ENCODE measurements around the gene SLC12A7. TPM values are rescaled to one million over a fixed set of nuclear protein-coding genes. Genes with fewer than 3 reads are reported as not detected.
"Not testable (repeated sequence)": the region's sequence is repeated elsewhere in the genome, so short reads cannot be mapped to it uniquely, and the experiment has no call there.

SLC12A7 gene
- total and polyA plus RNA-seq, 2 donors: 12.2 to 23.5 TPM

DNA sequence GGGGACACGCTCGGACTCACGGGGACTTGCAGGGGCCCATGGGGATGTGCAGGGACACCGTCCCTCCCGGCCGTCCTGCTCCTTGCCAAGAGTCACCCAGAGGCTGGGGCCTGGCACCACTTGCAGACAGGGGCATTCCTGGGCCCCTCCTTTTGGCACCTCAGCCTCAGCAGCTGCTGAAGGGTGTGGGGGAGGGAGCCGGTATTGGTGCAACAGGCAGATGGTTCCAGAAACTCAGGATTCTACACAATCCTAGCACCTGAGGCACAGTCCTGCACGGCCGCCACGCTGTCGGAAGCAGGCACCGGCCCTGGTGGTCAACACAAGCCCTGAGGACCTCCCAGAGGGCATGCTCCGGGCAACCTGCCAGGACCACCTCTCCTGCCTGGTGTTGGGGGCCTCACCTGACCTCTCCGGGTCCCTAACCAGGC is 19.3 kb upstream of the SLC12A7 start:
- no peaks in the 10 kb centered on the region for H3K36me3 ChIP-seq (ENCODE audit: control insufficient read depth in 2 of 2, insufficient read depth in 2 of 2, low read length in 1 of 2)
- peaks cover 0 to 11% of the 10 kb centered on the region in 2 donors for H3K27me3 ChIP-seq (ENCODE audit: control insufficient read depth in 2 of 2, insufficient read depth in 1 of 2, low read length in 1 of 2)
- peaks cover 0 to 1% of the 10 kb centered on the region in 2 donors for H3K9me3 ChIP-seq (ENCODE audit: control insufficient read depth in 2 of 2, insufficient read depth in 1 of 2, low read length in 1 of 2)
- DNase-seq (ENCODE audit: low read depth in 6 of 9, low spot score in 9 of 9): no peak
- 90% methylated on average over 14 of the region's 14 CpGs for WGBS
- no peak overlapping the region for H3K4me3 ChIP-seq (ENCODE audit: low read length in 2 of 2)
- no peak overlapping the region for H3K27ac ChIP-seq (ENCODE audit: low read depth in 1 of 2, low read length in 1 of 2)
- peaks cover 4 to 43% of the 10 kb centered on the region in 2 donors for H3K4me1 ChIP-seq (ENCODE audit: control insufficient read depth in 2 of 2, insufficient read depth in 2 of 2, low read length in 2 of 2)

DNA sequence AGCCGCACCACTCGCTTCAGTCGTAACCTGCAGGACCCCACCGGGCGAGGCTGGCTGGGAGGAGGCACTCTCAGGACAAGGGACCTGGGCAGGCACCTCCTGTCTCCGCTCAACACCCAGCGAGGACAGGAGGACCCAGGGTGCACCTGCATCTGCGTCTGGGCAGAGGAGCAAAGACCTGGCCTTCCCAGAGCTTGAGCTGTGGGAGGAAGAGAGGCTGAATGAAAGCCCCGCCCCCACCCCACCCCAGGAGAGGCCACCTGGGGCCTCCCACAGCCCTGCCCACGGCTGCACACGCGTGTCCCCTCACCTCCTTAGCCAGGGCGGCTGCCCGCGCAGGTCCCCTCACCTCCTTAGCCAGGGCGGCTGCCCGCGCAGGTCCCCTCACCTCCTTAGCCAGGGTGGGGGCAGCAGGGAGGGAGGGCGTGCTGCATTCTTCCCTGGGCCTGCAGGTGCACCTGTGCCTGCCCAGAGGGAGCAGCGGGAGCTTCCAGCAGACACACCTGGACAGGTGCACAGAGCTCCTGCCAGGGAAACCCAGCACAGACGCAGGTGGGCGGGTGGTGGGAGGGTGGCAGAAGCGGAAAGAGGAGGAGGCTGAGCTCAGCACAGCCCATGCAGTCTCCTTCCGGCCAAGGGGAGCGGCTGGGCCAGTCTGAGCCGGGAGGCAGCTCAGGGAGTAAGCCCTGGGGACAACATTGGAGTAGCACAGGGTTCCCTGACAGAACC is 18.5 kb upstream of the SLC12A7 start:
- H3K4me1 ChIP-seq (ENCODE audit: control insufficient read depth in 2 of 2, insufficient read depth in 2 of 2, low read length in 2 of 2): peaks cover 4 to 41% of the 10 kb centered on the region in 2 donors
- H3K4me3 ChIP-seq (ENCODE audit: low read length in 2 of 2): no peak overlapping the region
- H3K36me3 ChIP-seq (ENCODE audit: control insufficient read depth in 2 of 2, insufficient read depth in 2 of 2, low read length in 1 of 2): no peaks in the 10 kb centered on the region
- H3K9me3 ChIP-seq (ENCODE audit: control insufficient read depth in 2 of 2, insufficient read depth in 1 of 2, low read length in 1 of 2): peaks cover 0 to 1% of the 10 kb centered on the region in 2 donors
- H3K27me3 ChIP-seq (ENCODE audit: control insufficient read depth in 2 of 2, insufficient read depth in 1 of 2, low read length in 1 of 2): peaks cover 0 to 11% of the 10 kb centered on the region in 2 donors
- H3K27ac ChIP-seq (ENCODE audit: low read depth in 1 of 2, low read length in 1 of 2): no peak overlapping the region
- 84% methylated on average over 26 of the region's 26 CpGs for WGBS
- no peak for DNase-seq (ENCODE audit: low read depth in 6 of 9, low spot score in 9 of 9)

DNA sequence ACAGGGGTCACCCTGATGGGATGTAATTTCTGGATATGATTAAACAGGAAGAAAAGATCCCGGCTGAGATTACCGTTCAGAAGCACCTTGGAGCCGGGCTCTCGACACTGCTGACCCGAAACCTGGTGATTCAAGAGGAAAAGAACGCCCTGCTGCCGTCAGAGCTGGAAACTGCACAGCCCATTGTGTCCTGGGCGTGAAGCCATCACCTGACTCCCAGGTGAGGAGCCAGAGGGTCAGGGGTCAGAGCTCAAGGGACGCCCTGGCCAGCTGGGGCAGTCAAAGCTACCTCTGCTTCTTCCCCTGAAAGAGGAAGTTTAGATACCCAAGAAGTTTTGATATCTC is 17.8 kb upstream of the SLC12A7 start:
- Histone ChIP-seq H3K9me3 (ENCODE audit: control insufficient read depth in 2 of 2, insufficient read depth in 1 of 2, low read length in 1 of 2) (peaks cover 1 to 3% of the 10 kb centered on the region in 2 donors), H3K36me3 (ENCODE audit: control insufficient read depth in 2 of 2, insufficient read depth in 2 of 2, low read length in 1 of 2) (no peaks in the 10 kb centered on the region), H3K4me3 (ENCODE audit: low read length in 2 of 2) (no peak overlapping the region), H3K4me1 (ENCODE audit: control insufficient read depth in 2 of 2, insufficient read depth in 2 of 2, low read length in 2 of 2) (peaks cover 4 to 39% of the 10 kb centered on the region in 2 donors), H3K27me3 (ENCODE audit: control insufficient read depth in 2 of 2, insufficient read depth in 1 of 2, low read length in 1 of 2) (peaks cover 0 to 11% of the 10 kb centered on the region in 2 donors), H3K27ac (ENCODE audit: low read depth in 1 of 2, low read length in 1 of 2) (no peak overlapping the region)
- 89% methylated on average over 9 of the region's 9 CpGs for WGBS
- no peak for DNase-seq (ENCODE audit: low read depth in 6 of 9, low spot score in 9 of 9)

DNA sequence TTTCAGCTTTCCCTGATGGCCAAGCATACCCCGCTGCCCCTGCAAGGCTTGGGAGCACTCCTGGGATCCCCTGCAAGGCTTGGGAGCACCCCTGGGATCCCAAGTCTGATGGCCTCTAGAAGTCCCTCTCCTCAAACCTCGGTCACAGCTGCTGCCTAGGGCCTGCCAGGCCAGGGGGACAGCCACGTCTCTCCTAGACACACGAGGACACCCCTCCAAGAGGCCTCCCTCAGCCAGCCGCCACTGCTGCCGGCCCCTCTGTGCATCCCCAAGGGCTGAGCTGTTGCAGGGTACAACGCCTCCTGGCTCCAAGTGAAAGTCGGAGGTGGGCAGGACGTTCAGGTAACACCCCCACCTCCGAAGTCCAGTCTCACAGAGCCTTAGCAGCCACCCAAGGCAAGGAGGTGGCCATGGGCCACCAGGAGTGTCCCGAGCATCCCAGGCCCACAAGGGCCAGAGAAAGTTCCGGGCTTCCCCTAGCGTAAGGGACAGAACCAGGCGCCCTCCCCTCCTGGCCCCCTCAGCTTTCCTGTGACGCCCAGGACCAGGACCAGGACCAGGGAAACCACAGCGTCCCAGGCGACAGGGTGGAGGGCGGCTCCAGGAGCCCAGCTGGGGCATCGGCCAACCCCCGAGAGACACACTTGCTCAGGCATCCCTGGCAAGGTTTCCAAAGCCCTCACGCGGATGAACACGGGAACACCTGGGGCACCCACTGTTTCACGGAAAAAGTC is 17.3 kb upstream of the SLC12A7 start:
- H3K27ac ChIP-seq (ENCODE audit: low read depth in 1 of 2, low read length in 1 of 2): no peak overlapping the region
- peaks cover 0 to 11% of the 10 kb centered on the region in 2 donors for H3K27me3 ChIP-seq (ENCODE audit: control insufficient read depth in 2 of 2, insufficient read depth in 1 of 2, low read length in 1 of 2)
- H3K4me1 ChIP-seq (ENCODE audit: control insufficient read depth in 2 of 2, insufficient read depth in 2 of 2, low read length in 2 of 2): peaks cover 4 to 36% of the 10 kb centered on the region in 2 donors
- 96% methylated on average over 24 of the region's 24 CpGs for WGBS
- H3K36me3 ChIP-seq (ENCODE audit: control insufficient read depth in 2 of 2, insufficient read depth in 2 of 2, low read length in 1 of 2): no peaks in the 10 kb centered on the region
- DNase-seq (ENCODE audit: low read depth in 6 of 9, low spot score in 9 of 9): no peak
- peaks cover 3 to 8% of the 10 kb centered on the region in 2 donors for H3K9me3 ChIP-seq (ENCODE audit: control insufficient read depth in 2 of 2, insufficient read depth in 1 of 2, low read length in 1 of 2)
- no peak overlapping the region for H3K4me3 ChIP-seq (ENCODE audit: low read length in 2 of 2)

DNA sequence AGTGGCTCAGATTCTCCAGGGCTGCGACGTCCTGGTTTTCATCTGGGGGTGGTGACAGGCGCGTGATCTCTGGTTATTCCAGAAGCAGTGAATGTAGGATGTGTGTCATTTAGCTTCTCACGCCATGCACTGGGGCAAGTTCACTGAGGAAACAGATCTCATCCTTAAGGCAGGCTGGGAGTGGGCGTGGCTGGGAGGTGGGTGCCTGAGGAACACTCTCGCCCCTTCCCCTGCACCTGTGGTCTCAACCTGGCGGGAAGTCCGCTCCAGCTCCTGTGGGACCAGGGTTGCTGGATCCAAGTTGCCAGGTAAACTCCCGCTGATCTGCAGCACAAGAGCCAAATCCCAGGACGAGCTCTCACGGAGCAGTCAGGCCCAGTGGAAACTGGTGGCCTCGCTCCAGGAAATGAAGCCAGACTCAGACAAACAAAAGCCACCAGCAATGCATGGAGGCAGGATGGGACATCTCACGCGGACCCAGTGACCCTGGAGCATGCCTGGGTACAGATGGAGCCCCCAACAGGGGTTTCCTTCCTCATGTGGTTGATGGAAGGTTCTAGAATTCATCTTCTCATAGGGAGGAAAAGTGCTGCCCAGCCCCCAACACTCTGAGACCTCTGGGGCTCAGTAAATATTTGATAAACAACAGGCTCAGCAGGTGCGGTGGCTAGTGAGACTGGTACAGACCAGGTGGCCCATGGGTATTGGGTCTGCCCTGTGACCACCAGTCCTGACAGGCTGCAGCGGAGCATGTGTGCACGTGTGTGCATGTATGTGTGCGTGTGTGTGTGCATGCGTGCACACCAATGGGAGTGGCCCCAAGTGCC is 16.3 kb upstream of the SLC12A7 start:
- Histone ChIP-seq H3K27ac (ENCODE audit: low read depth in 1 of 2, low read length in 1 of 2) (no peak overlapping the region), H3K27me3 (ENCODE audit: control insufficient read depth in 2 of 2, insufficient read depth in 1 of 2, low read length in 1 of 2) (peaks cover 0 to 4% of the 10 kb centered on the region in 2 donors), H3K4me3 (ENCODE audit: low read length in 2 of 2) (no peak overlapping the region), H3K9me3 (ENCODE audit: control insufficient read depth in 2 of 2, insufficient read depth in 1 of 2, low read length in 1 of 2) (peaks cover 3 to 11% of the 10 kb centered on the region in 2 donors), H3K36me3 (ENCODE audit: control insufficient read depth in 2 of 2, insufficient read depth in 2 of 2, low read length in 1 of 2) (no peaks in the 10 kb centered on the region), H3K4me1 (ENCODE audit: control insufficient read depth in 2 of 2, insufficient read depth in 2 of 2, low read length in 2 of 2) (peaks cover 4 to 28% of the 10 kb centered on the region in 2 donors)
- no peak for DNase-seq (ENCODE audit: low read depth in 6 of 9, low spot score in 9 of 9)
- WGBS: 92% methylated on average over 20 of the region's 20 CpGs

DNA sequence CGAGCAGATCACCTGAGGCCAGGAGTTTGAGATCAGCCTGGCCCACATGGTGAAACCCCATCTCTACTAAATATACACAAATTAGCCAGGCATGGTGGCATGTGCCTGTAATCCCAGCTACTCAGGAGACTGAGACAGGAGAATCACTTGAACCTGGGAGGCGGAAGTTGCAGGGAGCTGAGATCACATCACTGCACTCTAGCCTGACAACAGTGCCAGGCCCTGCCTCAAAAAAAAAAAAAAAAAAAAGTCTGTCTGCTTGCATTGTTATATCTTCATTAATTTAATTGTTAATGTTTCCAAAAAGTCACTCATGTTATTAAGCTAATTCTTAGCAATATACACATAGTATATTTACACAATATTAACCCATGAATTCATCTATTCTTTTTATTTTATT is 13.8 kb upstream of the SLC12A7 start:
- Histone ChIP-seq H3K9me3 (ENCODE audit: control insufficient read depth in 2 of 2, insufficient read depth in 1 of 2, low read length in 1 of 2) (peaks cover 3 to 17% of the 10 kb centered on the region in 2 donors), H3K4me1 (ENCODE audit: control insufficient read depth in 2 of 2, insufficient read depth in 2 of 2, low read length in 2 of 2) (peaks cover 4 to 16% of the 10 kb centered on the region in 2 donors)
- WGBS: over 99% methylated on average over 2 of the region's 2 CpGs
- H3K27me3 ChIP-seq (ENCODE audit: control insufficient read depth in 2 of 2, insufficient read depth in 1 of 2, low read length in 1 of 2); DNase-seq (ENCODE audit: low read depth in 6 of 9, low spot score in 9 of 9); H3K4me3 ChIP-seq (ENCODE audit: low read length in 2 of 2); H3K36me3 ChIP-seq (ENCODE audit: control insufficient read depth in 2 of 2, insufficient read depth in 2 of 2, low read length in 1 of 2); H3K27ac ChIP-seq (ENCODE audit: low read depth in 1 of 2, low read length in 1 of 2): not testable (repeated sequence)

DNA sequence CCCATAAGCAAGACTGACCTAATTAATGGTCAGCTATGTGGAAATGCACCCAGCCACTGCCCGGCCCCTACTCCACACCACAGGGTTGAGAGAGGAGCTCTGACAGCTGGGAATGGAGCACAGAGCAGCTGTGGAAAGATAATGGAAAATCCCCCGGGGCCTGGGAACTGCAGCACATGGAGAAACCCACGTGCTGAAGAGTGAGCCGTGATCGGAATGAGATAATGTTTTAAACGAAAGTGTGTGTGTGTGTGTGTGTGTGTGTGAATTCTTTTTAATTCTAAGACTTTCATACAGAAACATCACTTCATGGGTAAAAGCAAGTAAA is 13.1 kb upstream of the SLC12A7 start:
- peaks cover 0 to 2% of the 10 kb centered on the region in 2 donors for H3K27me3 ChIP-seq (ENCODE audit: control insufficient read depth in 2 of 2, insufficient read depth in 1 of 2, low read length in 1 of 2)
- no peaks in the 10 kb centered on the region for H3K36me3 ChIP-seq (ENCODE audit: control insufficient read depth in 2 of 2, insufficient read depth in 2 of 2, low read length in 1 of 2)
- H3K4me1 ChIP-seq (ENCODE audit: control insufficient read depth in 2 of 2, insufficient read depth in 2 of 2, low read length in 2 of 2): peaks cover 0 to 9% of the 10 kb centered on the region in 2 donors
- 93% methylated on average over 6 of the region's 6 CpGs for WGBS
- DNase-seq (ENCODE audit: low read depth in 6 of 9, low spot score in 9 of 9): no peak
- no peak overlapping the region for H3K4me3 ChIP-seq (ENCODE audit: low read length in 2 of 2)
- no peak overlapping the region for H3K27ac ChIP-seq (ENCODE audit: low read depth in 1 of 2, low read length in 1 of 2)
- H3K9me3 ChIP-seq (ENCODE audit: control insufficient read depth in 2 of 2, insufficient read depth in 1 of 2, low read length in 1 of 2): peaks cover 3 to 17% of the 10 kb centered on the region in 2 donors

- peaks cover 0 to 10% of the 10 kb centered on the region in 2 donors for H3K4me1 ChIP-seq (ENCODE audit: control insufficient read depth in 2 of 2, insufficient read depth in 2 of 2, low read length in 2 of 2)
- H3K27ac ChIP-seq (ENCODE audit: low read depth in 1 of 2, low read length in 1 of 2): no peak overlapping the region
- H3K27me3 ChIP-seq (ENCODE audit: control insufficient read depth in 2 of 2, insufficient read depth in 1 of 2, low read length in 1 of 2): peaks cover 0 to 2% of the 10 kb centered on the region in 2 donors
- 93% methylated on average over 27 of the region's 27 CpGs for WGBS
- H3K4me3 ChIP-seq (ENCODE audit: low read length in 2 of 2): no peak overlapping the region
- no peaks in the 10 kb centered on the region for H3K36me3 ChIP-seq (ENCODE audit: control insufficient read depth in 2 of 2, insufficient read depth in 2 of 2, low read length in 1 of 2)
- peaks cover 3 to 17% of the 10 kb centered on the region in 2 donors for H3K9me3 ChIP-seq (ENCODE audit: control insufficient read depth in 2 of 2, insufficient read depth in 1 of 2, low read length in 1 of 2)
- DNase-seq (ENCODE audit: low read depth in 6 of 9, low spot score in 9 of 9): no peak
Measured at GRCh38 chr5:1124205-1125029, 12.6 kb upstream of the SLC12A7 start.
